Renal cortical epithelial cell (primary cell): ENCODE data around the gene MEIS1. TPM values are rescaled to one million over a fixed set of nuclear protein-coding genes. Genes with fewer than 3 reads are reported as not detected.

Source experiments
- DNase-seq: peaks from one replicate; pipeline ENCODE4 v3.0.0-alpha.2; 2011; ENCODE audit warnings: low read depth
- total RNA-seq: library from RNA; depleted of rRNA; stranded (reverse); fragments of >200 nt; gene quantifications from 2 replicates; pipeline ENCODE4 v1.2.3, GENCODE V29; 2014

Gene MEIS1
- total RNA-seq, 1 donor from 2014 or later = 1.8 TPM

- no peak for DNase-seq
Measured at GRCh38 chr2:66443979-66444861, 9.3 kb downstream of the MEIS1 start.

- DNase-seq = no peak
Measured at GRCh38 chr2:66445076-66445924, 10.4 kb downstream of the MEIS1 start.

- no peak for DNase-seq
Measured at GRCh38 chr2:66445925-66446871, 11.3 kb downstream of the MEIS1 start.

- DNase-seq = no peak
Measured at GRCh38 chr2:66446941-66447340, 12.0 kb downstream of the MEIS1 start.

GRCh38 chr2:66447677-66448076 lies 12.8 kb downstream of the MEIS1 start:
- no peak for DNase-seq

- no peak for DNase-seq
Measured at GRCh38 chr2:66448136-66448991, 13.4 kb downstream of the MEIS1 start.

GRCh38 chr2:66452214-66452613 lies 17.3 kb downstream of the MEIS1 start:
- no peak for DNase-seq

- no peak for DNase-seq
Measured at GRCh38 chr2:66452917-66453316, 18.0 kb downstream of the MEIS1 start.

GRCh38 chr2:66455490-66455889 lies 20.6 kb downstream of the MEIS1 start:
- DNase-seq = no peak

- DNase-seq = no peak
Measured at GRCh38 chr2:66456183-66457041, 21.5 kb downstream of the MEIS1 start.

GRCh38 chr2:66457545-66457944 lies 22.6 kb downstream of the MEIS1 start:
- no peak for DNase-seq

- no peak for DNase-seq
Measured at GRCh38 chr2:66460031-66460430, 25.1 kb downstream of the MEIS1 start.

GRCh38 chr2:66461001-66461663 lies 26.2 kb downstream of the MEIS1 start:
- no peak for DNase-seq

- no peak for DNase-seq
Measured at GRCh38 chr2:66461664-66462500, 27.0 kb downstream of the MEIS1 start.

- no peak for DNase-seq
Measured at GRCh38 chr2:66462501-66462825, 27.5 kb downstream of the MEIS1 start.

- no peak for DNase-seq
Measured at GRCh38 chr2:66463206-66463755, 28.4 kb downstream of the MEIS1 start.

GRCh38 chr2:66464930-66465637 lies 30.2 kb downstream of the MEIS1 start:
- DNase-seq = no peak
